Hepatocyte (in vitro differentiated cells): ENCODE measurements around the gene CNTN4.

ENCODE experiments used
- EZH2phosphoT487 ChIP-seq: fragments of 200-600 bp; sonication (generic); IDR thresholded peaks from one replicate; pipeline ENCODE4 v1.6.1; 2018; ENCODE audit warnings: antibody characterized with exemption, mild to moderate bottlenecking, low read depth, moderate library complexity; ENCODE audit not compliant: unreplicated experiment, severe bottlenecking
- TF ChIP-seq, protein P1 (sequence below): fragments of 200-600 bp; sonication (generic); IDR thresholded peaks from 2 replicates; pipeline ENCODE4 v1.5.1; 2016; ENCODE audit warnings: antibody characterized with exemption, mild to moderate bottlenecking; ENCODE audit not compliant: poor library complexity

DNA sequence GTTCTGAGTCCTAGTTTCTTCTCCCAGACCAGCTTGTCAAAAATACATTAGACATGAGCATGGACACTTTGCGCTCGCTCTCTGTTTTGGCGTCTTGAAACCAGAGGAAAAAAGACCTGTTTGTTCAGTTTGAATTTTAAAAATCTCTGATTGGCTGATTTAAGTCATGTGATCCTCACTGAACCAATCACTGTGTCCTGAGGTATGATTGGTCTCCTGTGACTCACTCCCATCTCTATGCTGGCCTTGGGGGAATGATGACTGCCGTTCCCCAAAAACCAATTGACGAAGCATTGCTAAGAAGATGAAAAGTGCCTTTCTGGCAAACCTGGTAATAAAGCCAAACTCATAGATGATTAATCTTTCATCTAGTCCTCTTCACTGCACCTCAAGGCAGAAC is 755.0 kb downstream of the CNTN4 start:
- TF ChIP-seq, protein P1, sequence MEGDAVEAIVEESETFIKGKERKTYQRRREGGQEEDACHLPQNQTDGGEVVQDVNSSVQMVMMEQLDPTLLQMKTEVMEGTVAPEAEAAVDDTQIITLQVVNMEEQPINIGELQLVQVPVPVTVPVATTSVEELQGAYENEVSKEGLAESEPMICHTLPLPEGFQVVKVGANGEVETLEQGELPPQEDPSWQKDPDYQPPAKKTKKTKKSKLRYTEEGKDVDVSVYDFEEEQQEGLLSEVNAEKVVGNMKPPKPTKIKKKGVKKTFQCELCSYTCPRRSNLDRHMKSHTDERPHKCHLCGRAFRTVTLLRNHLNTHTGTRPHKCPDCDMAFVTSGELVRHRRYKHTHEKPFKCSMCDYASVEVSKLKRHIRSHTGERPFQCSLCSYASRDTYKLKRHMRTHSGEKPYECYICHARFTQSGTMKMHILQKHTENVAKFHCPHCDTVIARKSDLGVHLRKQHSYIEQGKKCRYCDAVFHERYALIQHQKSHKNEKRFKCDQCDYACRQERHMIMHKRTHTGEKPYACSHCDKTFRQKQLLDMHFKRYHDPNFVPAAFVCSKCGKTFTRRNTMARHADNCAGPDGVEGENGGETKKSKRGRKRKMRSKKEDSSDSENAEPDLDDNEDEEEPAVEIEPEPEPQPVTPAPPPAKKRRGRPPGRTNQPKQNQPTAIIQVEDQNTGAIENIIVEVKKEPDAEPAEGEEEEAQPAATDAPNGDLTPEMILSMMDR, result no peak
- no peak for TF ChIP-seq EZH2phosphoT487
